Trophoblast cell (in vitro differentiated cells and primary cell): ENCODE measurements around the gene HSPBP1.

ENCODE experiments used
- DNase-seq, 2 donors: peaks; one replicate each; pipeline ENCODE4 v3.0.0-alpha.2; 2016
- H2AFZ ChIP-seq: 2 replicates; pipeline ENCODE4 v1.6.1; 2013; ENCODE audit warnings: low read length, moderate library complexity, mild to moderate bottlenecking; ENCODE audit not compliant: insufficient read depth, poor library complexity
- H2AK5ac ChIP-seq: 2 replicates; pipeline ENCODE4 v1.6.1; 2013; ENCODE audit warnings: mild to moderate bottlenecking, low read length
- H2BK120ac ChIP-seq: 2 replicates; pipeline ENCODE4 v1.6.1; 2013; ENCODE audit warnings: low read length, mild to moderate bottlenecking, moderate library complexity; ENCODE audit not compliant: insufficient read depth, poor library complexity
- H2BK12ac ChIP-seq: 2 replicates; pipeline ENCODE4 v1.6.1; 2013; ENCODE audit warnings: mild to moderate bottlenecking, low read length, moderate library complexity
- H2BK5ac ChIP-seq: 2 replicates; pipeline ENCODE4 v1.6.1; 2013; ENCODE audit warnings: low read length, low read depth, moderate library complexity, mild to moderate bottlenecking; ENCODE audit not compliant: poor library complexity
- H3K14ac ChIP-seq: 2 replicates; pipeline ENCODE4 v1.6.1; 2013; ENCODE audit warnings: mild to moderate bottlenecking, low read length
- H3K18ac ChIP-seq: 2 replicates; pipeline ENCODE4 v1.6.1; 2013; ENCODE audit warnings: mild to moderate bottlenecking, low read length
- H3K23ac ChIP-seq: 2 replicates; pipeline ENCODE4 v1.6.1; 2013; ENCODE audit warnings: low read length
- H3K27ac ChIP-seq: 2 replicates; pipeline ENCODE4 v1.5.1; 2013; ENCODE audit warnings: low read depth, mild to moderate bottlenecking, inconsistent platforms, low read length, moderate library complexity
- H3K27me3 ChIP-seq: 2 replicates; pipeline ENCODE4 v1.6.1; 2013; ENCODE audit warnings: inconsistent platforms, mild to moderate bottlenecking, low read length, moderate library complexity; ENCODE audit not compliant: insufficient read depth
- H3K36me3 ChIP-seq, 2 experiments: 1 replicate in 1 of 2; 2 replicates in 1 of 2; pipeline ENCODE4 v1.6.1; 2013; ENCODE audit warnings: low read length in 2 of 2, mild to moderate bottlenecking in 2 of 2, moderate library complexity in 1 of 2; ENCODE audit not compliant: insufficient read depth in 2 of 2, control insufficient read depth in 1 of 2
- H3K4ac ChIP-seq: 2 replicates; pipeline ENCODE4 v1.6.1; 2013; ENCODE audit warnings: low read depth, mild to moderate bottlenecking, low read length, moderate library complexity
- H3K4me1 ChIP-seq, 2 experiments: 1 replicate in 1 of 2; 2 replicates in 1 of 2; pipeline ENCODE4 v1.6.1; 2013; ENCODE audit warnings: low read length in 2 of 2, mild to moderate bottlenecking in 2 of 2, moderate library complexity in 1 of 2; ENCODE audit not compliant: insufficient read depth in 2 of 2, control insufficient read depth in 1 of 2
- H3K4me2 ChIP-seq: 2 replicates; pipeline ENCODE4 v1.6.1; 2013; ENCODE audit warnings: inconsistent platforms, mild to moderate bottlenecking, low read length, moderate library complexity
- H3K4me3 ChIP-seq: 2 replicates; pipeline ENCODE4 v1.5.1; 2013; ENCODE audit warnings: mild to moderate bottlenecking, low read depth, low read length, inconsistent platforms
- H3K79me1 ChIP-seq: one replicate; pipeline ENCODE4 v1.6.1; 2013; ENCODE audit warnings: low read length
- H3K79me2 ChIP-seq: 2 replicates; pipeline ENCODE4 v1.6.1; 2013; ENCODE audit warnings: low read length, mild to moderate bottlenecking; ENCODE audit not compliant: control insufficient read depth, insufficient read depth, poor library complexity
- H3K9ac ChIP-seq: 2 replicates; pipeline ENCODE4 v1.6.1; 2013; ENCODE audit warnings: mild to moderate bottlenecking, low read length
- H3K9me3 ChIP-seq: 2 replicates; pipeline ENCODE4 v1.6.1; 2013; ENCODE audit warnings: low read depth, mild to moderate bottlenecking, control low read depth, inconsistent platforms, low read length; ENCODE audit not compliant: insufficient read depth
- H4K12ac ChIP-seq: 2 replicates; pipeline ENCODE4 v1.6.1; 2013; ENCODE audit warnings: low read depth, mild to moderate bottlenecking, low read length, moderate library complexity
- H4K8ac ChIP-seq: 2 replicates; pipeline ENCODE4 v1.6.1; 2013; ENCODE audit warnings: low read depth, mild to moderate bottlenecking, low read length, moderate library complexity
- H4K91ac ChIP-seq: one replicate; pipeline ENCODE4 v1.6.1; 2013; ENCODE audit warnings: low read depth, mild to moderate bottlenecking, low read length, moderate library complexity
- WGBS: extraction: QIAGEN DNeasy Blood & Tissue Kit; methylation state at CpG from one replicate; pipeline ENCODE4 v1.1.7; 2013; ENCODE audit warnings: missing lambda C conversion rate; ENCODE audit not compliant: insufficient read length, insufficient coverage; ENCODE audit errors: extremely low coverage; 5-methylcytosine and 5-hydroxymethylcytosine counted together

The HSPBP1 gene

DNA sequence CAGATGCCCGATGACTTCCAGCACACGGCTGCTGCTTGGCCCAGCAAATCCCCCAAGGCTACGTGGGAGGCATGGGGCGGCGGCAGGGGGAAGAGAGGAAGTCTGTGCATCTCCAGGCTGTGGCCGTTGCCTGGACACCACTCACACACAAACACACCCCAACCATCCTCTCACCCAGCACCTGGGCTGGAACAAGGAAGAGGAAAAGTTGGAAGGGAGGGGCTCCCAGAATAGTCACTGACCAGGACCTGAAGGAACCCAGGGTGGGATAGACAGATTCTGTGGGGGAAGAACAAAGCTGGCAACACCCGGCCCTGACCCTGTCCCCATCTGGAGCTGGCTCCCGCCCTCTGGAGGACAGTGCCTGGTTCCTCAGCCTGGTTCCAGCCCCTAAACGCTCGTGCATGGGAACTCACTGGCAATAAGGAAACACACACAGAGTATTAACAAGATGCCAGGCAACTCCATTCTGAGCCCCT is 32.2 kb downstream of the HSPBP1 start:
- H3K23ac ChIP-seq: no peak overlapping the region
- H3K14ac ChIP-seq: no peak overlapping the region
- peaks cover 8% of the 10 kb centered on the region for H3K79me2 ChIP-seq
- H3K27ac ChIP-seq: no peak overlapping the region
- no peaks in the 10 kb centered on the region for H3K27me3 ChIP-seq
- no peak overlapping the region for H4K12ac ChIP-seq
- H3K36me3 ChIP-seq: peaks cover 34 to 40% of the 10 kb centered on the region in 2 experiments
- no peak overlapping the region for H4K8ac ChIP-seq
- no peak overlapping the region for H3K4ac ChIP-seq
- H2BK120ac ChIP-seq: no peak overlapping the region
- H3K4me2 ChIP-seq: no peak overlapping the region
- no peaks in the 10 kb centered on the region for H3K79me1 ChIP-seq
- H3K9me3 ChIP-seq: no peaks in the 10 kb centered on the region
- no peak overlapping the region for H2BK5ac ChIP-seq
- no peak overlapping the region for H2BK12ac ChIP-seq
- H3K9ac ChIP-seq: no peak overlapping the region
- WGBS: no CpG with 5 or more reads among the region's 10 CpGs
- no peak overlapping the region for H4K91ac ChIP-seq
- H2AFZ ChIP-seq: no peak overlapping the region
- H3K4me1 ChIP-seq: peaks cover 41 to 44% of the 10 kb centered on the region in 2 experiments
- H3K18ac ChIP-seq: no peak overlapping the region
- peak in 1 of 2 donors; percentile 12 for DNase-seq
- H3K4me3 ChIP-seq: no peak overlapping the region
- H2AK5ac ChIP-seq: no peak overlapping the region

GRCh38 chr19:55246462-55247451 is 33.2 kb downstream of the HSPBP1 start:
- Histone ChIP-seq H2AFZ (no peak overlapping the region), H3K23ac (no peak overlapping the region), H2AK5ac (no peak overlapping the region), H3K27me3 (no peaks in the 10 kb centered on the region), H3K79me2 (peaks cover 8% of the 10 kb centered on the region), H3K9me3 (no peaks in the 10 kb centered on the region), H3K18ac (peak overlapping the region; percentile 30), H2BK12ac (no peak overlapping the region), H2BK5ac (no peak overlapping the region), H3K4ac (peak overlapping the region; percentile 5), H4K12ac (no peak overlapping the region), H4K91ac (no peak overlapping the region), H3K4me1 (peaks cover 40 to 43% of the 10 kb centered on the region in 2 experiments), H2BK120ac (no peak overlapping the region), H3K36me3 (peaks cover 43 to 49% of the 10 kb centered on the region in 2 experiments), H4K8ac (no peak overlapping the region), H3K14ac (no peak overlapping the region), H3K9ac (no peak overlapping the region), H3K27ac (no peak overlapping the region), H3K79me1 (no peaks in the 10 kb centered on the region), H3K4me2 (no peak overlapping the region), H3K4me3 (no peak overlapping the region)
- no CpG with 5 or more reads among the region's 40 CpGs for WGBS
- DNase-seq: no peak

GRCh38 chr19:55245236-55245904 is 34.5 kb downstream of the HSPBP1 start:
- H3K79me1 ChIP-seq: no peaks in the 10 kb centered on the region
- no peak overlapping the region for H4K91ac ChIP-seq
- no CpG with 5 or more reads among the region's 23 CpGs for WGBS
- no peak overlapping the region for H2BK5ac ChIP-seq
- H2BK120ac ChIP-seq: no peak overlapping the region
- H3K36me3 ChIP-seq: peaks cover 56 to 59% of the 10 kb centered on the region in 2 experiments
- no peak overlapping the region for H3K27ac ChIP-seq
- H3K4me2 ChIP-seq: no peak overlapping the region
- no peak overlapping the region for H4K8ac ChIP-seq
- H3K9ac ChIP-seq: no peak overlapping the region
- no peak overlapping the region for H3K4ac ChIP-seq
- peaks cover 27 to 29% of the 10 kb centered on the region in 2 experiments for H3K4me1 ChIP-seq
- no peak overlapping the region for H4K12ac ChIP-seq
- no peak overlapping the region for H3K4me3 ChIP-seq
- no peak overlapping the region for H3K23ac ChIP-seq
- no peak overlapping the region for H2BK12ac ChIP-seq
- no peak overlapping the region for H3K18ac ChIP-seq
- peaks cover 3% of the 10 kb centered on the region for H3K9me3 ChIP-seq
- no peak overlapping the region for H2AK5ac ChIP-seq
- H3K79me2 ChIP-seq: peaks cover 1% of the 10 kb centered on the region
- no peak overlapping the region for H2AFZ ChIP-seq
- H3K27me3 ChIP-seq: no peaks in the 10 kb centered on the region
- DNase-seq: no peak
- no peak overlapping the region for H3K14ac ChIP-seq

GRCh38 chr19:55244004-55244680 is 35.8 kb downstream of the HSPBP1 start:
- peaks cover 68 to 71% of the 10 kb centered on the region in 2 experiments for H3K36me3 ChIP-seq
- no peak overlapping the region for H2BK12ac ChIP-seq
- H3K9ac ChIP-seq: no peak overlapping the region
- H2AFZ ChIP-seq: no peak overlapping the region
- H2BK5ac ChIP-seq: no peak overlapping the region
- no peak overlapping the region for H2BK120ac ChIP-seq
- H3K4ac ChIP-seq: no peak overlapping the region
- H3K9me3 ChIP-seq: peaks cover 3% of the 10 kb centered on the region
- no peaks in the 10 kb centered on the region for H3K79me2 ChIP-seq
- no CpG with 5 or more reads among the region's 12 CpGs for WGBS
- no peak overlapping the region for H4K12ac ChIP-seq
- no peak overlapping the region for H3K23ac ChIP-seq
- no peaks in the 10 kb centered on the region for H3K27me3 ChIP-seq
- no peak for DNase-seq
- no peak overlapping the region for H4K91ac ChIP-seq
- no peaks in the 10 kb centered on the region for H3K79me1 ChIP-seq
- no peak overlapping the region for H2AK5ac ChIP-seq
- H3K4me2 ChIP-seq: no peak overlapping the region
- peaks cover 21 to 22% of the 10 kb centered on the region in 2 experiments for H3K4me1 ChIP-seq
- H3K14ac ChIP-seq: no peak overlapping the region
- no peak overlapping the region for H3K18ac ChIP-seq
- H3K27ac ChIP-seq: no peak overlapping the region
- H4K8ac ChIP-seq: no peak overlapping the region
- no peak overlapping the region for H3K4me3 ChIP-seq
